ENCODE results near the gene IL21R. TPM values are rescaled to one million over a fixed set of nuclear protein-coding genes. Genes with fewer than 3 reads are reported as not detected.

Gene IL21R
- total and polyA plus RNA-seq, 10 of the 15 experiments (the other 5 are each of a cell fraction or from before 2014, with no cell fraction given), result 5.3 to 138 (median 82.5) TPM

GRCh38 chr16:27405546-27406451, 3.8 kb downstream of the IL21R start (continued):
- TF ChIP-seq CTCF (IDR thresholded peaks at IDR 0.05 in 2 of 3, conservative IDR thresholded peaks at IDR 0.05 in 1 of 3; ENCODE audit: control insufficient read depth in 2 of 3, extremely low read depth in 1 of 3, insufficient read depth in 1 of 3, low read depth in 3 of 3, low read length in 3 of 3) (no peak), RBBP5 (conservative IDR thresholded peaks at IDR 0.05) (no peak), GABPA (IDR thresholded peaks at IDR 0.05; ENCODE audit: low read depth) (no peak), YBX1 (IDR thresholded peaks at IDR 0.05) (no peak), ASH2L (IDR thresholded peaks at IDR 0.05; ENCODE audit: borderline replicate concordance, low read depth) (no peak), CBX3 (IDR thresholded peaks at IDR 0.05; ENCODE audit: borderline replicate concordance, low read depth) (no peak), RELA (IDR thresholded peaks at IDR 0.05; ENCODE audit: borderline replicate concordance, partially characterized antibody) (peak; percentile 95), HDGF (IDR thresholded peaks at IDR 0.05) (no peak; the same call in 1 of the 2 replicates), NFYA (IDR thresholded peaks at IDR 0.05; ENCODE audit: borderline replicate concordance, low read depth, low read length) (no peak), RCOR1 (conservative IDR thresholded peaks at IDR 0.05; ENCODE audit: low read depth, low read length) (0 out of 2 replicates have a peak, but pooled peaks have one; percentile 44), ELK1 (IDR thresholded peaks at IDR 0.05; ENCODE audit: low read depth, low read length) (no peak), LARP7 (IDR thresholded peaks at IDR 0.05) (peak; percentile 59; the same call in 1 of the 2 replicates)
- TF ChIP-seq, protein P1, sequence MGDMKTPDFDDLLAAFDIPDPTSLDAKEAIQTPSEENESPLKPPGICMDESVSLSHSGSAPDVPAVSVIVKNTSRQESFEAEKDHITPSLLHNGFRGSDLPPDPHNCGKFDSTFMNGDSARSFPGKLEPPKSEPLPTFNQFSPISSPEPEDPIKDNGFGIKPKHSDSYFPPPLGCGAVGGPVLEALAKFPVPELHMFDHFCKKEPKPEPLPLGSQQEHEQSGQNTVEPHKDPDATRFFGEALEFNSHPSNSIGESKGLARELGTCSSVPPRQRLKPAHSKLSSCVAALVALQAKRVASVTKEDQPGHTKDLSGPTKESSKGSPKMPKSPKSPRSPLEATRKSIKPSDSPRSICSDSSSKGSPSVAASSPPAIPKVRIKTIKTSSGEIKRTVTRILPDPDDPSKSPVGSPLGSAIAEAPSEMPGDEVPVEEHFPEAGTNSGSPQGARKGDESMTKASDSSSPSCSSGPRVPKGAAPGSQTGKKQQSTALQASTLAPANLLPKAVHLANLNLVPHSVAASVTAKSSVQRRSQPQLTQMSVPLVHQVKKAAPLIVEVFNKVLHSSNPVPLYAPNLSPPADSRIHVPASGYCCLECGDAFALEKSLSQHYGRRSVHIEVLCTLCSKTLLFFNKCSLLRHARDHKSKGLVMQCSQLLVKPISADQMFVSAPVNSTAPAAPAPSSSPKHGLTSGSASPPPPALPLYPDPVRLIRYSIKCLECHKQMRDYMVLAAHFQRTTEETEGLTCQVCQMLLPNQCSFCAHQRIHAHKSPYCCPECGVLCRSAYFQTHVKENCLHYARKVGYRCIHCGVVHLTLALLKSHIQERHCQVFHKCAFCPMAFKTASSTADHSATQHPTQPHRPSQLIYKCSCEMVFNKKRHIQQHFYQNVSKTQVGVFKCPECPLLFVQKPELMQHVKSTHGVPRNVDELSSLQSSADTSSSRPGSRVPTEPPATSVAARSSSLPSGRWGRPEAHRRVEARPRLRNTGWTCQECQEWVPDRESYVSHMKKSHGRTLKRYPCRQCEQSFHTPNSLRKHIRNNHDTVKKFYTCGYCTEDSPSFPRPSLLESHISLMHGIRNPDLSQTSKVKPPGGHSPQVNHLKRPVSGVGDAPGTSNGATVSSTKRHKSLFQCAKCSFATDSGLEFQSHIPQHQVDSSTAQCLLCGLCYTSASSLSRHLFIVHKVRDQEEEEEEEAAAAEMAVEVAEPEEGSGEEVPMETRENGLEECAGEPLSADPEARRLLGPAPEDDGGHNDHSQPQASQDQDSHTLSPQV (IDR thresholded peaks at IDR 0.05), result no peak
- TF ChIP-seq, protein P2, sequence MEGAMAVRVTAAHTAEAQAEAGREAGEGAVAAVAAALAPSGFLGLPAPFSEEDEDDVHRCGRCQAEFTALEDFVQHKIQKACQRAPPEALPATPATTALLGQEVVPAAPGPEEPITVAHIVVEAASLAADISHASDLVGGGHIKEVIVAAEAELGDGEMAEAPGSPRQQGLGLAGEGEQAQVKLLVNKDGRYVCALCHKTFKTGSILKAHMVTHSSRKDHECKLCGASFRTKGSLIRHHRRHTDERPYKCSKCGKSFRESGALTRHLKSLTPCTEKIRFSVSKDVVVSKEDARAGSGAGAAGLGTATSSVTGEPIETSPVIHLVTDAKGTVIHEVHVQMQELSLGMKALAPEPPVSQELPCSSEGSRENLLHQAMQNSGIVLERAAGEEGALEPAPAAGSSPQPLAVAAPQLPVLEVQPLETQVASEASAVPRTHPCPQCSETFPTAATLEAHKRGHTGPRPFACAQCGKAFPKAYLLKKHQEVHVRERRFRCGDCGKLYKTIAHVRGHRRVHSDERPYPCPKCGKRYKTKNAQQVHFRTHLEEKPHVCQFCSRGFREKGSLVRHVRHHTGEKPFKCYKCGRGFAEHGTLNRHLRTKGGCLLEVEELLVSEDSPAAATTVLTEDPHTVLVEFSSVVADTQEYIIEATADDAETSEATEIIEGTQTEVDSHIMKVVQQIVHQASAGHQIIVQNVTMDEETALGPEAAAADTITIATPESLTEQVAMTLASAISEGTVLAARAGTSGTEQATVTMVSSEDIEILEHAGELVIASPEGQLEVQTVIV (IDR thresholded peaks at IDR 0.05; ENCODE audit: borderline replicate concordance, partially characterized antibody), result no peak
- TF ChIP-seq, protein P3, sequence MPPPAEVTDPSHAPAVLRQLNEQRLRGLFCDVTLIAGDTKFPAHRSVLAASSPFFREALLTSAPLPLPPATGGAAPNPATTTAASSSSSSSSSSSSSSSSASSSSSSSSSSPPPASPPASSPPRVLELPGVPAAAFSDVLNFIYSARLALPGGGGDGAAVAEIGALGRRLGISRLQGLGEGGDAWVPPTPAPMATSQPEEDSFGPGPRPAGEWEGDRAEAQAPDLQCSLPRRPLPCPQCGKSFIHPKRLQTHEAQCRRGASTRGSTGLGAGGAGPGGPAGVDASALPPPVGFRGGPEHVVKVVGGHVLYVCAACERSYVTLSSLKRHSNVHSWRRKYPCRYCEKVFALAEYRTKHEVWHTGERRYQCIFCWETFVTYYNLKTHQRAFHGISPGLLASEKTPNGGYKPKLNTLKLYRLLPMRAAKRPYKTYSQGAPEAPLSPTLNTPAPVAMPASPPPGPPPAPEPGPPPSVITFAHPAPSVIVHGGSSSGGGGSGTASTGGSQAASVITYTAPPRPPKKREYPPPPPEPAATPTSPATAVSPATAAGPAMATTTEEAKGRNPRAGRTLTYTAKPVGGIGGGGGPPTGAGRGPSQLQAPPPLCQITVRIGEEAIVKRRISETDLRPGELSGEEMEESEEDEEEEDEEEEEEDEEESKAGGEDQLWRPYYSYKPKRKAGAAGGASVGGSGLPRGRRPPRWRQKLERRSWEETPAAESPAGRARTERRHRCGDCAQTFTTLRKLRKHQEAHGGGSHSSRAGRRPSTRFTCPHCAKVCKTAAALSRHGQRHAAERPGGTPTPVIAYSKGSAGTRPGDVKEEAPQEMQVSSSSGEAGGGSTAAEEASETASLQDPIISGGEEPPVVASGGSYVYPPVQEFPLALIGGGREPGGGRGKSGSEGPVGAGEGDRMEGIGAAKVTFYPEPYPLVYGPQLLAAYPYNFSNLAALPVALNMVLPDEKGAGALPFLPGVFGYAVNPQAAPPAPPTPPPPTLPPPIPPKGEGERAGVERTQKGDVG (CRISPR knock-in tag; IDR thresholded peaks at IDR 0.05), result no peak
